HG02852 (cell line): ENCODE data around the gene SCNN1G.
"Not testable (repeated sequence)": the region's sequence is repeated elsewhere in the genome, so short reads cannot be mapped to it uniquely, and the experiment has no call there.

Experiments
- ATAC-seq: cut with Tn5 transposase; IDR thresholded peaks from one replicate; pipeline ENCODE4 v1.9.1; 2021; ENCODE audit warnings: mild to moderate bottlenecking, moderate library complexity; ENCODE audit not compliant: unreplicated experiment

Gene SCNN1G

GRCh38 chr16:23249830-23250229, 67.3 kb downstream of the SCNN1G start:
- ATAC-seq: no peak

GRCh38 chr16:23252310-23252709, 69.8 kb downstream of the SCNN1G start:
- ATAC-seq: no peak

GRCh38 chr16:23253650-23254049, 71.1 kb downstream of the SCNN1G start:
- not testable (repeated sequence) for ATAC-seq

GRCh38 chr16:23254338-23254737, 71.8 kb downstream of the SCNN1G start:
- no peak for ATAC-seq

GRCh38 chr16:23255000-23255399, 72.5 kb downstream of the SCNN1G start:
- ATAC-seq: no peak

- ATAC-seq: no peak
Measured at GRCh38 chr16:23256440-23256839, 73.9 kb downstream of the SCNN1G start.

- ATAC-seq: no peak
Measured at GRCh38 chr16:23257682-23258081, 75.1 kb downstream of the SCNN1G start.

GRCh38 chr16:23258919-23259237, 76.3 kb downstream of the SCNN1G start:
- no peak for ATAC-seq
